C4-2B (cell line): ENCODE measurements around the gene OPCML.

Source experiments
- ZFX ChIP-seq: fragments of 450-650 bp; IDR thresholded peaks from 2 replicates; pipeline ENCODE4 v1.6.1; 2017
- TF ChIP-seq, protein P1 (sequence below): fragments of 450-650 bp; conservative IDR thresholded peaks from 2 replicates; pipeline ENCODE4 v1.5.1; 2017; ENCODE audit warnings: mild to moderate bottlenecking

DNA sequence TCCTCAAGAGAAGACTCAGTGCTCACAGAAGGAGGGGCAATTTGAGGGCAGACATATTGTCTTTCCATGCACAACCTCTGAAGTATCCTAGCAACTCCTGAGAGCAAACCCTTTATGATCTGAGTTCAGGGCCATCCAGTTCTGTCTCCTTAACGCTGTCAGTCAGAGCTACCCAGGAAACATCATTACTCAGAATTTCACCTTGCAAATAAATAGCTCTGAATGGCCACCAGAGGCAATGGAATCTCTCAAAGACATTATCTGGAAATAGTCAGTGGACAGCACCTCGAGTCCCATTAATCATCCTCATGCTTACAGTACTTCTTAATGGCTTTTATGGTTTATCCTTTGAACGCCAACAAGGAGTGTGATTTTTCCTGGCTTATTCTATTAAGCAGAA, 656.1 kb downstream of the OPCML start:
- TF ChIP-seq, protein P1, sequence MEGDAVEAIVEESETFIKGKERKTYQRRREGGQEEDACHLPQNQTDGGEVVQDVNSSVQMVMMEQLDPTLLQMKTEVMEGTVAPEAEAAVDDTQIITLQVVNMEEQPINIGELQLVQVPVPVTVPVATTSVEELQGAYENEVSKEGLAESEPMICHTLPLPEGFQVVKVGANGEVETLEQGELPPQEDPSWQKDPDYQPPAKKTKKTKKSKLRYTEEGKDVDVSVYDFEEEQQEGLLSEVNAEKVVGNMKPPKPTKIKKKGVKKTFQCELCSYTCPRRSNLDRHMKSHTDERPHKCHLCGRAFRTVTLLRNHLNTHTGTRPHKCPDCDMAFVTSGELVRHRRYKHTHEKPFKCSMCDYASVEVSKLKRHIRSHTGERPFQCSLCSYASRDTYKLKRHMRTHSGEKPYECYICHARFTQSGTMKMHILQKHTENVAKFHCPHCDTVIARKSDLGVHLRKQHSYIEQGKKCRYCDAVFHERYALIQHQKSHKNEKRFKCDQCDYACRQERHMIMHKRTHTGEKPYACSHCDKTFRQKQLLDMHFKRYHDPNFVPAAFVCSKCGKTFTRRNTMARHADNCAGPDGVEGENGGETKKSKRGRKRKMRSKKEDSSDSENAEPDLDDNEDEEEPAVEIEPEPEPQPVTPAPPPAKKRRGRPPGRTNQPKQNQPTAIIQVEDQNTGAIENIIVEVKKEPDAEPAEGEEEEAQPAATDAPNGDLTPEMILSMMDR: no peak
- no peak for TF ChIP-seq ZFX
